ENCODE results near the gene PID1.
A peak's percentile ranks its signal among the peaks of the same experiment; 100 is the strongest.

The PID1 gene

DNA sequence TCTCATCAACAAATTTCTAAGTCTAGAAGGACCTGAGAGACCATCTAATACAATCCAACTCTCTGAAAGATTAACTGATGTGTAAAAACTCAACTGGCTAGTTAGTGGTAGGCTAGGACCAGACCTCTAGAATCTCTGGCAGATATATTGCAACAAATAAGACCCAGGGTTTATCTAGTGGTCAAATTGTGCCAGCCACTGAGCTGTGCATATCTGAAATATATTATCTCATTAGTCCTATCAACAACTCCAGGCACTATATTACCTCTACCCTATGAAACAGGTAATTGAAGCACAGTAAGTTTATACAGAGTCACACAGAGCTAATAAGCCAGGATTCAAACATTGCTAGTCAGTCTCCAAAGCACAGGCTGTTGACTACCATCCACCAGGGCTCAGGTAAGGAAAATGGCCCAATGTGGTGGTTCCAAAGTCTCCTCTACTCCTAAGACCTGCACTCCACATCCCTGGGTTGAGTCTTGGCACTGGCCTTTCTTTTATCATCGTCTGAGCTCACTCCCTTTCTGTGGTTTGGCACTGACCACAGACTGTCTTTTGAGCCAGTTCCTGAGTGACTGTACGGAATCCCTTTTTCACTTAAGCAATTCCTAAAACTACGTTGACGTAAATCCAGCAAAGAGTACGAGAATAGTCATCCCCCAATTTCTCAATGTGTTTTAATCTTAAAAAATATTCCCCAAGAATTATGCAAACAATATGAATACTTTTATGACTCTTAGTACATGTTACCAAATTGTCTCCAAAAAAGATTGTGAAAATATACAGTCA, 11.9 kb upstream of the PID1 start:
- no peak for DNase-seq
- Histone ChIP-seq H2BK120ac (ENCODE audit: low read depth, low read length) (no peak overlapping the region), H3K18ac (ENCODE audit: low read length) (no peak overlapping the region), H3K27ac (ENCODE audit: low read depth, low read length) (no peak overlapping the region), H3K4me3 (ENCODE audit: low read length) (no peak overlapping the region), H2BK15ac (replicated peaks; ENCODE audit: low read depth) (no peak overlapping the region), H3K9ac (ENCODE audit: low read length) (no peak overlapping the region), H3K23ac (ENCODE audit: low read length) (no peak overlapping the region), H2AK5ac (ENCODE audit: low read length) (no peak overlapping the region), H3K79me2 (ENCODE audit: control insufficient read depth, insufficient read depth, low read length) (no peaks in the 10 kb centered on the region), H2BK5ac (ENCODE audit: low read length) (no peak overlapping the region), H3K79me1 (ENCODE audit: low read length) (no peaks in the 10 kb centered on the region), H4K5ac (ENCODE audit: low read length) (no peak overlapping the region), H3K56ac (ENCODE audit: low read length) (no peak overlapping the region), H3K27me3 (ENCODE audit: insufficient read depth, low read length, poor library complexity) (no peaks in the 10 kb centered on the region), H3K4ac (ENCODE audit: low read depth, low read length) (no peak overlapping the region), H3K4me2 (ENCODE audit: low read length) (no peak overlapping the region), H3K36me3 (ENCODE audit: control insufficient read depth, insufficient read depth, low read length) (no peaks in the 10 kb centered on the region), H3K4me1 (ENCODE audit: control insufficient read depth, low read depth, low read length) (no peaks in the 10 kb centered on the region), H4K8ac (ENCODE audit: low read depth, low read length) (no peak overlapping the region)
- no CpG with 5 or more reads among the region's 5 CpGs for WGBS (ENCODE audit: extremely low coverage, insufficient coverage, low lambda C conversion rate)

GRCh38 chr2:229279516-229279915, 8.4 kb upstream of the PID1 start:
- Histone ChIP-seq H3K27ac (ENCODE audit: low read depth, low read length) (no peak overlapping the region), H3K4ac (ENCODE audit: low read depth, low read length) (no peak overlapping the region), H3K4me1 (ENCODE audit: control insufficient read depth, low read depth, low read length) (no peaks in the 10 kb centered on the region), H3K27me3 (ENCODE audit: insufficient read depth, low read length, poor library complexity) (no peaks in the 10 kb centered on the region), H3K18ac (ENCODE audit: low read length) (no peak overlapping the region), H2BK15ac (replicated peaks; ENCODE audit: low read depth) (no peak overlapping the region), H3K4me2 (ENCODE audit: low read length) (no peak overlapping the region), H3K79me2 (ENCODE audit: control insufficient read depth, insufficient read depth, low read length) (no peaks in the 10 kb centered on the region), H4K8ac (ENCODE audit: low read depth, low read length) (no peak overlapping the region), H3K79me1 (ENCODE audit: low read length) (no peaks in the 10 kb centered on the region), H3K56ac (ENCODE audit: low read length) (no peak overlapping the region), H4K5ac (ENCODE audit: low read length) (no peak overlapping the region), H2BK120ac (ENCODE audit: low read depth, low read length) (no peak overlapping the region), H2BK5ac (ENCODE audit: low read length) (no peak overlapping the region), H3K9ac (ENCODE audit: low read length) (no peak overlapping the region), H3K23ac (ENCODE audit: low read length) (no peak overlapping the region), H3K36me3 (ENCODE audit: control insufficient read depth, insufficient read depth, low read length) (no peaks in the 10 kb centered on the region), H2AK5ac (ENCODE audit: low read length) (no peak overlapping the region), H3K4me3 (ENCODE audit: low read length) (no peak overlapping the region)
- DNase-seq, result no peak
- no CpG with 5 or more reads among the region's 4 CpGs for WGBS (ENCODE audit: extremely low coverage, insufficient coverage, low lambda C conversion rate)

DNA sequence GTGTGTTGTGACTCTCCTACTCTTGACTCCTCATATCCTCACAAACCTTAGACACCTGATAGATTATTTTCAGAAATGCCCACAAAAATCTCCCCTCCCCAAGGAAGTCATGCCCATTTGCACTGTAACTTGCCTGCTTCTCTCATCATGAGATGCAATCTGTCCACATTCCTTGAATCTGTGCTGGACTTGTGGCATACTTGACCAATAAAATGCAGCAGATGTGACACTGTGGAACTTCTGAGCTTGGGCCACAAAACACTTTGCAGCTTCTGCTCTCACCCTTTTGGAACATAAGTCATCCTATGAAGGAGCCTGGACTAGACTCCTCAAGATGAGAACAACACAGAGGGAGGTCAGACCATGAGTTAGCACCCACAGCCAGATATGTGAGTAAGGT, 4.4 kb upstream of the PID1 start:
- no peak overlapping the region for H3K4me2 ChIP-seq (ENCODE audit: low read length)
- no peak overlapping the region for H3K4me3 ChIP-seq (ENCODE audit: low read length)
- H3K27me3 ChIP-seq (ENCODE audit: insufficient read depth, low read length, poor library complexity), result no peaks in the 10 kb centered on the region
- H3K27ac ChIP-seq (ENCODE audit: low read depth, low read length), result no peak overlapping the region
- H3K56ac ChIP-seq (ENCODE audit: low read length), result no peak overlapping the region
- H3K18ac ChIP-seq (ENCODE audit: low read length), result no peak overlapping the region
- DNase-seq, result no peak
- no peaks in the 10 kb centered on the region for H3K4me1 ChIP-seq (ENCODE audit: control insufficient read depth, low read depth, low read length)
- H2BK15ac ChIP-seq (replicated peaks; ENCODE audit: low read depth), result no peak overlapping the region
- no peak overlapping the region for H4K5ac ChIP-seq (ENCODE audit: low read length)
- no peak overlapping the region for H2BK5ac ChIP-seq (ENCODE audit: low read length)
- no peak overlapping the region for H3K9ac ChIP-seq (ENCODE audit: low read length)
- no peaks in the 10 kb centered on the region for H3K79me1 ChIP-seq (ENCODE audit: low read length)
- no peak overlapping the region for H3K4ac ChIP-seq (ENCODE audit: low read depth, low read length)
- no peak overlapping the region for H2AK5ac ChIP-seq (ENCODE audit: low read length)
- H3K79me2 ChIP-seq (ENCODE audit: control insufficient read depth, insufficient read depth, low read length), result no peaks in the 10 kb centered on the region
- H2BK120ac ChIP-seq (ENCODE audit: low read depth, low read length), result no peak overlapping the region
- no peaks in the 10 kb centered on the region for H3K36me3 ChIP-seq (ENCODE audit: control insufficient read depth, insufficient read depth, low read length)
- H4K8ac ChIP-seq (ENCODE audit: low read depth, low read length), result no peak overlapping the region
- H3K23ac ChIP-seq (ENCODE audit: low read length), result no peak overlapping the region

DNA sequence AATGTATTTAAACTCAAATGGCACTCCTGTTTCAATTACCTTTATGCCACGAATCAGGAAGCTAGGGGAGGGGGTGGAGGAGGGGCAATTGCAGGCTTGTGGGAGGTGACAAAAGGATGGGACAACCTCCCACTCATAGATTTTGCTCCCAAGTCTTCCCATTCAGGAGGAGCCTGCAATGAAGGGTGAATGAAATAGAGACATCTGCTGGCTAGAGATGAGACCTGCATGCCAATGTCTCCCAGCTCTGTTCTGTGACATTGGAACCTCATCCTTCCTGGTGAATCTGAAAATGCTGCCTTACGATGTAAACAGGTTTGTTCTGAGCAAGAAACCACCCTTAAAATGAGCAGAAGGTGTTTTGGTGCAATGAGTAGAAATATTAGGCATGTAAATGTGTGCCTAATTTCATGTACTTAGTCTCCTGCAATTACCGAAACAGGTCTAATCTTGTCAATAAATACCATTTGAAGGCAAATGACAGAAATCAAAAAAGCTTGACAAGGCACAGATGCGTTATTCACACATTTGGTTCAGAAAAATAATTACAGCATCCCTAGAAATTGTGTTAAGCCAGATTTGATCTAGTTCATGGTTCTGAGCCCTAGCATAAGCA, 2.7 kb upstream of the PID1 start:
- H2BK120ac ChIP-seq (ENCODE audit: low read depth, low read length), result no peak overlapping the region
- no peak overlapping the region for H3K23ac ChIP-seq (ENCODE audit: low read length)
- no peaks in the 10 kb centered on the region for H3K79me1 ChIP-seq (ENCODE audit: low read length)
- no peak overlapping the region for H3K27ac ChIP-seq (ENCODE audit: low read depth, low read length)
- no peak overlapping the region for H3K56ac ChIP-seq (ENCODE audit: low read length)
- no peaks in the 10 kb centered on the region for H3K36me3 ChIP-seq (ENCODE audit: control insufficient read depth, insufficient read depth, low read length)
- H4K5ac ChIP-seq (ENCODE audit: low read length), result no peak overlapping the region
- H2BK15ac ChIP-seq (replicated peaks; ENCODE audit: low read depth), result no peak overlapping the region
- no peak overlapping the region for H2BK5ac ChIP-seq (ENCODE audit: low read length)
- H3K4me2 ChIP-seq (ENCODE audit: low read length), result no peak overlapping the region
- no peaks in the 10 kb centered on the region for H3K4me1 ChIP-seq (ENCODE audit: control insufficient read depth, low read depth, low read length)
- H3K27me3 ChIP-seq (ENCODE audit: insufficient read depth, low read length, poor library complexity), result no peaks in the 10 kb centered on the region
- H4K8ac ChIP-seq (ENCODE audit: low read depth, low read length), result no peak overlapping the region
- no peak overlapping the region for H2AK5ac ChIP-seq (ENCODE audit: low read length)
- H3K18ac ChIP-seq (ENCODE audit: low read length), result no peak overlapping the region
- DNase-seq, result peak; percentile 96
- no peak overlapping the region for H3K4ac ChIP-seq (ENCODE audit: low read depth, low read length)
- H3K9ac ChIP-seq (ENCODE audit: low read length), result no peak overlapping the region
- H3K79me2 ChIP-seq (ENCODE audit: control insufficient read depth, insufficient read depth, low read length), result no peaks in the 10 kb centered on the region
- no CpG with 5 or more reads among the region's 4 CpGs for WGBS (ENCODE audit: extremely low coverage, insufficient coverage, low lambda C conversion rate)
- H3K4me3 ChIP-seq (ENCODE audit: low read length), result no peak overlapping the region

GRCh38 chr2:229273006-229273722, 2.1 kb upstream of the PID1 start:
- H3K4me1 ChIP-seq (ENCODE audit: control insufficient read depth, low read depth, low read length), result no peaks in the 10 kb centered on the region
- H3K4me3 ChIP-seq (ENCODE audit: low read length), result no peak overlapping the region
- no peaks in the 10 kb centered on the region for H3K79me1 ChIP-seq (ENCODE audit: low read length)
- no peak overlapping the region for H3K18ac ChIP-seq (ENCODE audit: low read length)
- H2BK120ac ChIP-seq (ENCODE audit: low read depth, low read length), result no peak overlapping the region
- H3K23ac ChIP-seq (ENCODE audit: low read length), result no peak overlapping the region
- H3K27me3 ChIP-seq (ENCODE audit: insufficient read depth, low read length, poor library complexity), result no peaks in the 10 kb centered on the region
- DNase-seq, result no peak
- H3K79me2 ChIP-seq (ENCODE audit: control insufficient read depth, insufficient read depth, low read length), result no peaks in the 10 kb centered on the region
- WGBS (ENCODE audit: extremely low coverage, insufficient coverage, low lambda C conversion rate), result no CpG with 5 or more reads among the region's 9 CpGs
- H4K8ac ChIP-seq (ENCODE audit: low read depth, low read length), result no peak overlapping the region
- H3K27ac ChIP-seq (ENCODE audit: low read depth, low read length), result no peak overlapping the region
- peak overlapping the region; percentile 13 for H3K9ac ChIP-seq (ENCODE audit: low read length)
- no peak overlapping the region for H4K5ac ChIP-seq (ENCODE audit: low read length)
- no peak overlapping the region for H2BK5ac ChIP-seq (ENCODE audit: low read length)
- H3K4me2 ChIP-seq (ENCODE audit: low read length), result peak overlapping the region; percentile 17
- no peaks in the 10 kb centered on the region for H3K36me3 ChIP-seq (ENCODE audit: control insufficient read depth, insufficient read depth, low read length)
- no peak overlapping the region for H2AK5ac ChIP-seq (ENCODE audit: low read length)
- H3K56ac ChIP-seq (ENCODE audit: low read length), result peak overlapping the region; percentile 22
- H3K4ac ChIP-seq (ENCODE audit: low read depth, low read length), result no peak overlapping the region
- H2BK15ac ChIP-seq (replicated peaks; ENCODE audit: low read depth), result no peak overlapping the region
